HG03469 (cell line): ENCODE data around the gene TCF19.

ENCODE experiments used
- ATAC-seq: cut with Tn5 transposase; IDR thresholded peaks from one replicate; pipeline ENCODE4 v1.9.1; 2021; ENCODE audit warnings: mild to moderate bottlenecking, moderate library complexity, moderate number of reproducible peaks; ENCODE audit not compliant: unreplicated experiment

Gene TCF19

DNA sequence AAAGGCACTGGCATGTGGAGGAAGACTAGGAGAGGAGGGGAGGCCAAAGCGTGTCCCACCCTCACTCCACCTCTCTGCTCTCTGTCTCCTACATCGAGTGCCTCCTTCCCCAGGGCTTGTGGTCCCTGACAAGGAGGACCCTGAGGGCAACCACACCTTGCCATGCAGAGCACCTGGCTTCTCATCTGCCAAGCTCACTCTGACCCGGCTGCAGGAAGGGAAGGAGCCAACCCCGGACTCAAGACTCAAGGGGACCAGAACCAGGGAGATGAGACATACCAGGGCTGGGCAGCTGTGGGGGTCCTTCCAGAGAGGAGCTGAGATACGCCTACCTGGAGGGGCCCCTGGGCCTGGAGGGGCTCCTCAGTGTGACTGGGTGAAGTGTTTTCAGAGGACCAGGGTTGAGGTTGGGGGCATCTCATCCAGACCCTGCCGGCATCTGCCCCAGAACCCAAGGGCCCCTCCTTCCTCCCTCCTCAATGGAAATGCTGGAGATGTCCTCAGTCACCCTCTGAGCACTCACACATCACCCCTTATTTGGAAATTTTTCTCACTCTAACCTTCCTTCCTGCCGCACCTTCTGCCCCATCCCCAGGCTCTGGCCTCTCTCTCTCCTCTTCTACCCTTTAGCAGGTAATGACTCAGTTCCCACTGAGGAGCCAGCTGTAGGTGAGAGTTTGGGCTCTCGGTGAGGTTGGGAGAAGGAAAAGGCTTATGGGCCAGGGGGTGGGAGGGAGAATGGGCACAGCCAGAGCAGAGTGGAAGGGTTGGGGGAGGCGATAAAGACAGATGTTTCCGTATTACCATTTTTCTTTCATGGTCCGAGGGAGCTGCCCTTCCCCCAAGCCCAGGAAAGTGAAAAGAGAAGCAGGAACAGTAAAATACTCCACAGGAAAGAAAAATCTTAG, 44.1 kb downstream of the TCF19 start:
- no peak for ATAC-seq

- ATAC-seq, result peak; percentile 37
Measured at GRCh38 chr6:31203345-31203979, 45.1 kb downstream of the TCF19 start.

- no peak for ATAC-seq
Measured at GRCh38 chr6:31204751-31205145, 46.4 kb downstream of the TCF19 start.

DNA sequence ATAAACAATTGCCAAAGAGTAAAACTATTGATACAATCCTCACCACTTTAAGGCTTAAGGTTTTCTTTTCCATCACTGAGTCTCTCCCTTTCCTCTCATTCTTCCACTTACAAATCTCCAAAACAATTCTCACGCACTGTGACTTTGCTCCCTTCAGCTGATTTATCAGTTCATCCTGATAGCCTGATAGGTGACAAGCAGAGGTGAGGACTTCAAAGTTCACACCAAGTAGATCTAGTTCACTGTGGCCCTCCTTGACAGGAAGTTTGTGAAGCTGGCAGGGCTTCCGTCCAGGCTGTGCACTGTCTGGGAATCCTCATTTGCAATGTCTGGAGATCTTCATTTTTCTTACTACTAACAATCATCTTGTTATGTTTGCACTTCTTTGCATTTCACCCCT, 47.2 kb downstream of the TCF19 start:
- no peak for ATAC-seq

GRCh38 chr6:31208506-31208905, 50.1 kb downstream of the TCF19 start:
- no peak for ATAC-seq

DNA sequence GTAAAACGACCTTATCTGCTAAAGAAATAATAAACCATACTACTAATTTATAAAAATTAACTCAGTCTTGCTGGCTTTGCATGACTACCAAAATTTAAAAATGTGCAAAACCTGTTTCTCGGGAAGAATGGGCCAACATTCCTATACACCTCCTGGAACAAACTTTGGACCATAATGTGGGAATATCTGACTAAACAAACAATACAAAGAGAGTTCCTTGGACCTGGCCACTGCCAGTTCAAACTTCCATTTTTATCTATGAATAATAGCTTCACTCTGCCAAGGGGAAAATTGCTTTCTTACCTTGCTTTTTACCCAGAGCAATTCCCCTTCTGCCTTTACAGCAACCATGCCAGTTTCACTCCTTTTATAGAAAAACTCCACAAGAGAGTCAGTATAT, 50.7 kb downstream of the TCF19 start:
- ATAC-seq, result no peak

DNA sequence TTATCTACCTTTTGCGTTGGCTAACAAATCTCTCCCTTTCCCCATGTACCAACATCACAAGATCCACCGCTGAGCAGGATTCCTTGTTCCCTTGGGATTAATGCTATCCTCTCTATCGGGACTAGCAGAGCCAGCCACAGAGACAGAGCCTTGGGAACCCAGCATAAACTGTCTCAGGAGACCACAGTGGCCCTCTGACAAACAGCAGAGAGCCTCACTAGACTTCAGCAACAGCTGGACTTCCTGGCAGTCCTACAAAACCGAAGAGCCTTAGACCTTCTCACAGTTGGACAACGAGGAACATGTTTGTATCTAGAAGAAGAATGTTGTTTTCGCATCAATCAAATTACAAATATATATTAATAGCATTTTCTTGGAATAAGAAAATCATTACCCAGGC, 51.7 kb downstream of the TCF19 start:
- no peak for ATAC-seq

DNA sequence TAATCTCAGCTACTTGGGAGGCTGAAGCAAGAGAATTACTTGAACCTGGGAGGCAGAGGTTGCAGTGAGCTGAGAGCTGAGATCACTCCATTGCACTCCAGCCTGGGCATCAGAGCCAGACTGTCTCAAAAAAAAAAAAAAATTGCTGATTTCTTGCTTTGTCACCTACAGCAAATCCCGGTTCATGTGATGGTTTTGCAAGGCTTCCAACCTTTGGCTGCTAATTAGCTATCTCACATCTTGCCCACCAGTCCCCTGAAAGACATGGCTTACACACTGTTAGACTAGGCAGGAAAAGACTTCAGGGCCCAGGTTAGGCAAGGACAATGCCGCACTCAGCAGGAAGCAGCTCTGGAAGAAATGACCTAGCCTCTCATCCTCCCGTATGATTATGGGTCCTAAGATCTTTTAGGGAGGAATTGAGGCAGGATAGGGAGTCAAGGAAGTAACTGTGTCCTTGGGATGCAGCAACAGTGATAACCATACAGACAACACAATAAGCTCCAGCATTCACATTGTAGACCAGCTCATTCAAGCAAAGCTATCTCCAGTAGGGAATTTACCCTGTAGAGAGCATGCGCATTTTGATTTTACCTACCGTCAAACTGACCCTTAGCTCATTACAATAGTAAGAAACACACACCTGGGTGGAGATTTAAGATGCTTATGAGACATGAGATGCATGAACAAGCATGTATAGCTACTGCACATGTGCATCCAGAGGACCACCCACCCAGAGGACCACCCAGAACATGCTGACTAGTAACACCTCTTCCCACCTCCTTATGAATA, 52.5 kb downstream of the TCF19 start:
- ATAC-seq, result no peak
